ENCODE results near the gene IQCB1.
A peak's percentile ranks its signal among the peaks of the same experiment; 100 is the strongest.
"Not testable (repeated sequence)": the region's sequence is repeated elsewhere in the genome, so short reads cannot be mapped to it uniquely, and the experiment has no call there.

The IQCB1 gene

GRCh38 chr3:121803771-121804320 lies 31.0 kb downstream of the IQCB1 start:
- no peak for DNase-seq

GRCh38 chr3:121800906-121801305 lies 34.0 kb downstream of the IQCB1 start:
- DNase-seq = no peak

DNA sequence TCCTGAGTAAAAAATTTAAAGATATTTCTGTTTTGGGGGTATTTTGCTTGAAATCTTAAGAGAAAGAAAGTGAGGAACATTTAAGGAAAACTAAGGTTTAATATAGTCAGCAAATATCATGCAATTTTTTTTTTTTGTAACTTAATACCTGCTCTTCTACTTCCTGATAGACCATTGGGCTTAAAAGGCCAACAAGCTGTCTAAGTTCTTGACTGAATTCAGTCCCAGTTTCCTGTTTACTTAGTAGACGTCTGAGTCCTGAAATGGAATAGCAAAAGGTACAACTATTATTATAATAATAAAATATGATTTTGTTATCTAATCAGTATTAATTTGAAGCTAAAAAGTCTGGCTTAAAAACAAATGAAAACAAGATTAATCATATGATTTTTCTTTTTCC lies 37.9 kb downstream of the IQCB1 start:
- DNase-seq = no peak

DNA sequence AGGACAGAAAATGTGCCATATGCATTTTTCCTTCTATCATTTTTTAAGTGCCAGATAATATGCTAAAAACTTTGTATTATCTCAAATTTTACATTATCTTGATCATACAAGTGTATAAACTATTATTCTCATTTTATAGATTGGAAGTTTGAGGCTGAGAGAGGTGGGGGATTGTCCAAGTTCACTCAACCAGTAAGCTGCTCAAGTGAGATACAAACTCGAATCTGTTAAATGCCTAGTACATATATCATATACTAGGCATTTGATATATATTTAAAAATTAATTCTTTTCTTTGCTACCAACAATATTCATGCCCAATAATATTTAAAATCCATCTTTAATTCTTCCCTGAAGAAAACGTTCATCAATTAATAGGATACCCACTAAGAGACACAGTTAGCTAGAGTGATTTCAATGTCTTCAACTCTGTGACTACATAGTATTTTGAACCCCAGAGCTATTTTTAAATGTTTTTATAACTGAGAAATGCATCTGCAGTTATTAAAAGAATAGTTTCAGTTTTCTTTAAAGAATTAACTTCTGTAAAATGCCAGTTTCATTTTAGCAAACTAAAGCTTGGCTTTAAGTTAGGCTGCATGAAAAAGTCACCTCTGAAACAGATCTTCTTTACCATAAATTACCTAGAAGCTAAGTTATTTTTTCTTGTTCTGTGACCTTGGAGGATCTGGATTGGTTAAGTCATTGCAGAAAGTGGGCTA lies 40.4 kb downstream of the IQCB1 start:
- DNase-seq = no peak

DNA sequence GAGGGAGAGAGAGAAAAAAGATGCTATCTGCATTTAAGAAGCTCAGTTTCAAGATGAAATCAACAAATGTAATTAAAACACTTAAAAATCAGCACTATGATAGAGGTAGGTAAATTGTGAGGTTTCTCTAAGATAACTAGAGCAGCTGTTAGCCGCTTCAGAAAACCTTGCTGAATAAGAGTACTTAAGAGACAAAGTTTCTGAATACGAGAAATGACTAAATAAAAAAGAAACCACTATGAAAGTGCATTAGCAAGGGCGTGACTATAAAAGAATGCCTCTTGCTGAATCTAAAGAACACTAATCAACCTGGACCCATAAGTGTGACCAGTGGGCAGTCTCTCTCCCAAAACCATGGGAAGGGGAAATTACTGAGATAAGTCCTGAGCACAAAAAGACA lies 41.8 kb downstream of the IQCB1 start:
- DNase-seq = no peak

- DNase-seq = no peak
Measured at GRCh38 chr3:121786485-121786884, 48.4 kb downstream of the IQCB1 start.

- DNase-seq = not testable (repeated sequence)
Measured at GRCh38 chr3:121782784-121783183, 52.1 kb downstream of the IQCB1 start.

GRCh38 chr3:121781611-121782010 lies 53.2 kb downstream of the IQCB1 start:
- DNase-seq = no peak

- DNase-seq = not testable (repeated sequence)
Measured at GRCh38 chr3:121775095-121775494, 59.8 kb downstream of the IQCB1 start.

DNA sequence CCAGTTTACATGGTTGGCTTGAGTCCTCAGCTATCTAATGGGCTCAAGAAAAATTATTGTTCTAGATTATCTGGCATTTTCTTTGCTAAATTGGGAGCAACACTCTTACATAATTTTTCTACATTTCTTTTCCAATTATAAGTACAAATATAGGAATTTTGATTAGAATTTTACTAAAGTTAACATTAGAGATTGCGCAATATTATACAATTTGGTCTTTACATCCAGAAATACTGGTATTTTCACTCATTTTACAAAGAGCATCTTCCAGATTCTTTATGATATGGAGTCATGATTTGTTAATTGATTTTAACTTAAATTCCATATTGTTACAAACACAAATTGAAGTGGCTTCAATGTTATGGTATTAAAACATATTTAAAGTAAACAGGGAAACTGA lies 65.6 kb downstream of the IQCB1 start:
- no peak for DNase-seq

DNA sequence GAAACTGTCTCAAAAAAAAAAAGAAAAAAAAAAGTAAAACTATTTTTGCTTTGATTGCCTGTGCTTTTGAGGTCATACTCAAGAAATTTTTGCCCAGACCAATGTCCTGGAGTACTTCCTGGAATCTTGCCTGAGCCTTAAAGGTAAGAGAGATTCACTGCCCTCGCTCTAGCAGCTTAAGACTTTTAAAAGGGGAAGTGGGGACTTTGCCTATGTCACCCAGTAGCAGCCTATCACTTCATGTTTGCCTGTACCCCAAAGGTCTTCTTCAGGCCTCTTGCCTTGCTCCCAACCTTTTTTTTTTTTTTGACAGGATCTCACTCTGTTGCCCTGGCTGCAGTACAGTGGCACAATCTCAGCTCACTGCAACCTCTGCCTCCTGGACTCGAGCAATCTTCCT lies 66.4 kb downstream of the IQCB1 start:
- DNase-seq = no peak

DNA sequence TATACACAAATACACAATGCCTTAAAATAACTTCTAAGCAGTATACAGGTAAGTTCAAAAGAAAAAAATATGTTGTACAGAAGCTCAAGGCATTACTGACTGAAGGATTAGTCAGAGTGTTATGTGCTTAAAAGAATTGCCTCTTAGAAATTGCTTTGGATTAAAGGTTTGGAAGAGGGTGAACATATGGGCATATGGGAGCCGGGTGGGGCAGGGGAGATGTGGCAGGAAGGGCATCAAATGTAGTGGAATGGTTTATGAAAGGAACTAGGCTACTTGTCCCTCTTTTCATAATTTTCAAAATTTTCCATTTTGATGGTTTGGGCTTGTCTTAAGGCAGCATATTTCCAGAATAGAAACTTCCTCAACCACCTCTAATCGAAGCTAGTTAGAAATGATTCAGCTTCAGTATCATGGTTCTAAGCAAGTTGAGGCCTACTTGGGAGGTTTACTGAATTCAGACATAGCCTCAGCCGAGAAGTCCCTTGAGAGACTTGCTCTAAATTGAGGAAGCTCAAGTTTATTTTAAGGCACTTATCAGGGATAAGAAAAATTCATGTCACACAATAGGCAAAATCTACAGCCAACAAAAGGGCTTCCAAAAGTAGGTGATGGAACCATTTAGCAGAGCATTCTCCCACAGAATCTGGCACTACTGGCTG lies 75.2 kb downstream of the IQCB1 start:
- DNase-seq = no peak

DNA sequence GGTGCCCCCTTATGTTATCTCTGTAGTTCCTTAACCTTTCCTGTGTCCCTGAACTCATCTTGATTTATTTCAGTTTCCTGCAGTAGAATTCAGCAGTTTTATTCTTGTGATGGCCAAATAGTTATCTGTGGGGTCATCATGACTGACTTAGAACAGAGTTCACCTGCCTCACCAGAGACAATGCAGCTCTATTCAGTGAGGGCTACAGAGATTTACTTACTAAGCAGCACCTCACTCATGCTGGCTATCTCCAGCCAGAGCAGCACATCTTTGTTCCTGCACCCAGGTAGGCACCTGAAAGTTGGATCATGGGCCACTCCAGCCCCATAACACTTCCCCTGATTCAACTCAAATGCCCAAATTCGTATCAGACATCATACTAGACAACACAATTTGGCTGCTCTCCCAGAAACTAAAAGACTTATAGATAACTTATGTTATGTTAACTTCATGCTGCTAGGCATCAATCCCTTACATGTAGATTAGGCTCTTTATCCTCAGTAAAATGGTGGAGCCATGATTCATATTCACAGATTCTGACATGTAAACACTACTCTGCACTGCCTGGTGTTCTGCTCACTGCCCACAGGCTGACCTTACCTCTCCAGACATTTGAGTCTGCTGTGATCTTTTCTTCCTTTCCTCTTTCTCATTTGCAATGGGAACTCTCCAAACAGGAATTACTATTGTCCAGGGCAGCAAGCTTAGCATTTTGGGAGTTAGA lies 76.0 kb downstream of the IQCB1 start:
- no peak for DNase-seq

DNA sequence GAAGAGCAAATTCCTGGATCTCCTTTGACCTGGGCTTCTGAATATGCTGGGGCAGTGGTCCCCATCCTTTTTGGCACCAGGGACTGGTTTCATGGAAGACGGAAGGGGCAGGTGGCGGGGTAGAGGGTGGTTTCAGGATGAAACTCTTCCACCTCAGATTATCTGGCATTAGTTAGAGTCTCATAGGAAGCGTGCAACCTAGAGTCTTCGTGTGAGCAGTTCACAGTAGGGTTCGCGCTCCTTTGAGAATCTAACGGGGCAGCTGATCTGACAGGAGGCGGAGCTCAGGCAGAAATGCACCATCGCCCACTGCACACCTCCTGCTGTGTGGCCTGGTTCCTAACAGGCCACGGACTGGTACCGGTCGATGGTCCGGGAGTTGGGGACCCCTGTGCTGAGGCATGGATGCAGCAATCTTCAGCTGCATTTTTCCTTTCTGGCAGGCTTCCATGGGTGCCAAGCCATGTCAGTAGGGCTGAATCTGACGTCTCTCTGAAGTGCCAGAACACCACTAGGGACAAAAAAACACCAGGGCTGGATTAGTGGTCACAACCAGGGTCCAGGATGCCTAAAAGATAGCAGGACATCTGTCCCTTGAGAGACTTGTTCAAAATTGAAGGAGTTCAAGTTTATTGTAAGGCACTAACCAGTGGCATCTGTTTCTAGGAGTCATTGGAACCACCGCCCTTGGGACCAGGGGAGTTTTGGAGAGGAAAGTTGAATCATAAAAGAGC lies 76.9 kb downstream of the IQCB1 start:
- no peak for DNase-seq

GRCh38 chr3:121757087-121757811 lies 77.6 kb downstream of the IQCB1 start:
- no peak for DNase-seq

DNA sequence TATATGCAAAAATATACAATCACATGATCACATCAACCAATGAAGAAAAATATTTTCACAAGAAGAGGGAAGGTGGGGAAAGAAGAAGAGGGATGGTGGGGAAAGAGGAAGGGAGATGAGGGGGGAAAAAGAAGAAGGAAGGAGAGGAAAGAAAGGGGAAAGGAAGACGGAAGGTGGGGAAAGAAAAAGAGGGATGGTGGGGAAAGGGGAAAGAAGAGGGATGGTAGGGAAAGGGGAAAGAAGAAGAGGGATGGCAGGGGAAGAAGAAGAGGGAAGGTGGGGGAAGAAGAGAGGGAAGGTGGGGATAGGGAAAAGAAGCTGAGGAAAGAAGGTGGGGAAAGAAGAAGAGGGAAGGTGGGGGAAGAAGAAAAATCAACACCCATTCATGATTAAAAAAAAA lies 82.1 kb downstream of the IQCB1 start:
- no peak for DNase-seq

- DNase-seq = no peak
Measured at GRCh38 chr3:121752261-121752660, 82.6 kb downstream of the IQCB1 start.

DNA sequence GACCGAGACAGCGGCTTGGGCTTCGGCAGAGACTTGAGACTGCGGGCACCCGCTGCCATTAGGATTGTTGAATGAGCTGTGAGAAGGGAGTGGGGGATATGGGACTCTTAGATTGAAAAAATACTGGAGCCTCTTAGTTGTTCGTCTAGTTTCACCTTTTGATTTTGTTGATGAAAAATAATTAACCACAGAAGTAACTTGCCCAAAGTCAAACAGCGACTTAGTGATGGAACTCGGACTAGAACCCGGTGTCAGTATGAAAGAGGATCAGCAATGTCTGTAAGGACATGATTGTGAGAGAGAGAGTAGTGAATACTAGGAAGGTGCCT lies 84.8 kb downstream of the IQCB1 start:
- DNase-seq = no peak

- peak; percentile 99 to 100 for DNase-seq
Measured at GRCh38 chr3:121749276-121750086, 85.4 kb downstream of the IQCB1 start, which contains the start of gene GOLGB1. Gene GOLGB1, minus strand, starts transcription at chr3:121749741. Its CDS starts 18,770 bp downstream, at chr3:121730971.

GRCh38 chr3:121748680-121749275 lies 86.1 kb downstream of the IQCB1 start:
- DNase-seq = peak; percentile 49 to 66

- no peak for DNase-seq
Measured at GRCh38 chr3:121747976-121748375, 86.9 kb downstream of the IQCB1 start.
